GM23338 (cell line): ENCODE results near the gene POP4.

Experiments
- EZH2 ChIP-seq: fragments of 200-600 bp; sonication (generic); IDR thresholded peaks from one replicate; pipeline ENCODE4 v1.8.0; 2017; ENCODE audit warnings: antibody characterized with exemption, mild to moderate bottlenecking, low read depth; ENCODE audit not compliant: unreplicated experiment
- EZH2phosphoT487 ChIP-seq: fragments of 200-600 bp; sonication (generic); IDR thresholded peaks from one replicate; pipeline ENCODE4 v1.8.1; 2018; ENCODE audit warnings: antibody characterized with exemption; ENCODE audit not compliant: unreplicated experiment
- STAT1 ChIP-seq: IDR thresholded peaks from one replicate; pipeline ENCODE4 v1.6.1; 2016; ENCODE audit warnings: antibody characterized with exemption; ENCODE audit not compliant: unreplicated experiment
- TF ChIP-seq, protein P1 (sequence below), 2 experiments: fragments of 200-600 bp in 1 of 2; sonication (generic) in 1 of 2; conservative IDR thresholded peaks; 2 replicates each; pipeline versions ENCODE4 v1.5.1 to v1.6.1; 2016 to 2017; ENCODE audit warnings: antibody characterized with exemption in 2 of 2, low read depth in 2 of 2, mild to moderate bottlenecking in 2 of 2, moderate library complexity in 1 of 2
- TF ChIP-seq, protein P2 (sequence below): IDR thresholded peaks from one replicate; pipeline ENCODE4 v1.6.1; 2018; ENCODE audit warnings: antibody characterized with exemption; ENCODE audit not compliant: unreplicated experiment

DNA sequence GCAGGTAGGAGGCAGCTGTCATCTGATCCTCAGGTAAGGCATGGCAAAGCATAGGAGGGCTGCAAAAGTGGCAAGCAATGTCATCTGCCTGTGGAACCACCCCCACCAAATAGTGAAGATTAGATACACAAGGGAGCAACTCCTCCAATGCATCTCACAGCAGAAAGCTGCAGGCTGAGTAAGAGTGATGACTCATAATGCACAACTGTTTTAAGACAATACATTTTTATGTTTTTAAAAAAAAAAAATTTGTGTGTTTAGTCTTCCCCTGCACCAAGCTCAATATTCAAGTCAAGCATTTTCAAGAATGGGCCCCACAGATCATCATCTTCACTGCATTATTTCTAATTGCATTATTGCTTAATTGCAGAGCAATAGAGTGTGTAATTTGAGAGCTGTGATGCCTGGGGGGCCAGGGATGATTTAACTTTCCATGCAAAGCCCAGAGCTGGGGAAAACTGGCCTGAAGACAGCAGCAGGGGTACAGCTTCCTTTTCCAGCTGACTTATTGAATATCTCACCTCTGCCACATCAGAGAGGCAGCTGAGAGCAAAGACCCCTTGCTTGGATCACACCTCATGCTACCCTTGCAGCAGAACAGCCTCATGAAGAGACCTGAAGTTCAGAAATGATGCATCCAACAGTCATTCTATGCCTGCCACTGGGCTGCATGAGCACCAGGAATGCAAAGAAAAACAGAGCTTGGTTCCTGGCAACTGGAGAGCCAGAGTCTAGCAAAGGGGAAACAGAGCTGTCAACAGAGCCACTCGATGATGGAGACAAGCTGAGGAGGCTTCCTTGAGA, 22.7 kb upstream of the POP4 start:
- TF ChIP-seq, protein P1, sequence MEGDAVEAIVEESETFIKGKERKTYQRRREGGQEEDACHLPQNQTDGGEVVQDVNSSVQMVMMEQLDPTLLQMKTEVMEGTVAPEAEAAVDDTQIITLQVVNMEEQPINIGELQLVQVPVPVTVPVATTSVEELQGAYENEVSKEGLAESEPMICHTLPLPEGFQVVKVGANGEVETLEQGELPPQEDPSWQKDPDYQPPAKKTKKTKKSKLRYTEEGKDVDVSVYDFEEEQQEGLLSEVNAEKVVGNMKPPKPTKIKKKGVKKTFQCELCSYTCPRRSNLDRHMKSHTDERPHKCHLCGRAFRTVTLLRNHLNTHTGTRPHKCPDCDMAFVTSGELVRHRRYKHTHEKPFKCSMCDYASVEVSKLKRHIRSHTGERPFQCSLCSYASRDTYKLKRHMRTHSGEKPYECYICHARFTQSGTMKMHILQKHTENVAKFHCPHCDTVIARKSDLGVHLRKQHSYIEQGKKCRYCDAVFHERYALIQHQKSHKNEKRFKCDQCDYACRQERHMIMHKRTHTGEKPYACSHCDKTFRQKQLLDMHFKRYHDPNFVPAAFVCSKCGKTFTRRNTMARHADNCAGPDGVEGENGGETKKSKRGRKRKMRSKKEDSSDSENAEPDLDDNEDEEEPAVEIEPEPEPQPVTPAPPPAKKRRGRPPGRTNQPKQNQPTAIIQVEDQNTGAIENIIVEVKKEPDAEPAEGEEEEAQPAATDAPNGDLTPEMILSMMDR (conservative IDR thresholded peaks at IDR 0.05; ENCODE audit: low read depth in 2 of 2), result no peak
- TF ChIP-seq EZH2, result no peak
- no peak for TF ChIP-seq EZH2phosphoT487
- no peak for TF ChIP-seq STAT1
- TF ChIP-seq, protein P2, sequence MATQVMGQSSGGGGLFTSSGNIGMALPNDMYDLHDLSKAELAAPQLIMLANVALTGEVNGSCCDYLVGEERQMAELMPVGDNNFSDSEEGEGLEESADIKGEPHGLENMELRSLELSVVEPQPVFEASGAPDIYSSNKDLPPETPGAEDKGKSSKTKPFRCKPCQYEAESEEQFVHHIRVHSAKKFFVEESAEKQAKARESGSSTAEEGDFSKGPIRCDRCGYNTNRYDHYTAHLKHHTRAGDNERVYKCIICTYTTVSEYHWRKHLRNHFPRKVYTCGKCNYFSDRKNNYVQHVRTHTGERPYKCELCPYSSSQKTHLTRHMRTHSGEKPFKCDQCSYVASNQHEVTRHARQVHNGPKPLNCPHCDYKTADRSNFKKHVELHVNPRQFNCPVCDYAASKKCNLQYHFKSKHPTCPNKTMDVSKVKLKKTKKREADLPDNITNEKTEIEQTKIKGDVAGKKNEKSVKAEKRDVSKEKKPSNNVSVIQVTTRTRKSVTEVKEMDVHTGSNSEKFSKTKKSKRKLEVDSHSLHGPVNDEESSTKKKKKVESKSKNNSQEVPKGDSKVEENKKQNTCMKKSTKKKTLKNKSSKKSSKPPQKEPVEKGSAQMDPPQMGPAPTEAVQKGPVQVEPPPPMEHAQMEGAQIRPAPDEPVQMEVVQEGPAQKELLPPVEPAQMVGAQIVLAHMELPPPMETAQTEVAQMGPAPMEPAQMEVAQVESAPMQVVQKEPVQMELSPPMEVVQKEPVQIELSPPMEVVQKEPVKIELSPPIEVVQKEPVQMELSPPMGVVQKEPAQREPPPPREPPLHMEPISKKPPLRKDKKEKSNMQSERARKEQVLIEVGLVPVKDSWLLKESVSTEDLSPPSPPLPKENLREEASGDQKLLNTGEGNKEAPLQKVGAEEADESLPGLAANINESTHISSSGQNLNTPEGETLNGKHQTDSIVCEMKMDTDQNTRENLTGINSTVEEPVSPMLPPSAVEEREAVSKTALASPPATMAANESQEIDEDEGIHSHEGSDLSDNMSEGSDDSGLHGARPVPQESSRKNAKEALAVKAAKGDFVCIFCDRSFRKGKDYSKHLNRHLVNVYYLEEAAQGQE, result no peak
